Measurements from ENCODE around the gene ABCB6.
A peak's percentile ranks its signal among the peaks of the same experiment; 100 is the strongest.
"Not testable (repeated sequence)": the region's sequence is repeated elsewhere in the genome, so short reads cannot be mapped to it uniquely, and the experiment has no call there.

Gene ABCB6

GRCh38 chr2:219218732-219219701, at the start of gene ABCB6:
ABCB6 (minus strand) TSS chr2:219218958; CDS start chr2:219218673, 285 bp downstream.
- peak within 1 kb of the TSS; percentile 83 for H3K4me3 Mint-ChIP-seq
- ATAC-seq = peak; percentile 79
- no peaks in the 10 kb centered on the region for H3K9me3 Mint-ChIP-seq
- H3K4me1 Mint-ChIP-seq = peaks cover 18% of the 10 kb centered on the region
- H3K36me3 Mint-ChIP-seq (ENCODE audit: low read depth) = peaks cover 39% of the 10 kb centered on the region
- peak; percentile 89 for DNase-seq
- no peaks in the 10 kb centered on the region for H3K27me3 Mint-ChIP-seq
- peak within 1 kb of the TSS; percentile 81 for H3K27ac Mint-ChIP-seq

- Mint-ChIP-seq H3K27me3 (no peaks in the 10 kb centered on the region), H3K27ac (no peak overlapping the region), H3K9me3 (no peaks in the 10 kb centered on the region), H3K4me1 (peaks cover 8% of the 10 kb centered on the region), H3K36me3 (ENCODE audit: low read depth) (no peaks in the 10 kb centered on the region), H3K4me3 (no peak overlapping the region)
- ATAC-seq (no peak), DNase-seq (no peak)
These were observed 49.5 kb upstream of the ABCB6 start for GRCh38 chr2:219268294-219268693.

GRCh38 chr2:219266886-219267285, 48.1 kb upstream of the ABCB6 start:
- H3K4me3 Mint-ChIP-seq = no peak overlapping the region
- no peak overlapping the region for H3K27ac Mint-ChIP-seq
- no peaks in the 10 kb centered on the region for H3K36me3 Mint-ChIP-seq (ENCODE audit: low read depth)
- no peaks in the 10 kb centered on the region for H3K9me3 Mint-ChIP-seq
- ATAC-seq (no peak), DNase-seq (no peak)
- H3K27me3 Mint-ChIP-seq = no peaks in the 10 kb centered on the region
- no peaks in the 10 kb centered on the region for H3K4me1 Mint-ChIP-seq

GRCh38 chr2:219266232-219266631, 47.5 kb upstream of the ABCB6 start:
- peaks cover under 1% of the 10 kb centered on the region for H3K4me1 Mint-ChIP-seq
- no peaks in the 10 kb centered on the region for H3K27me3 Mint-ChIP-seq
- no peak overlapping the region for H3K4me3 Mint-ChIP-seq
- H3K9me3 Mint-ChIP-seq = no peaks in the 10 kb centered on the region
- H3K36me3 Mint-ChIP-seq (ENCODE audit: low read depth) = no peaks in the 10 kb centered on the region
- ATAC-seq = no peak
- no peak for DNase-seq
- H3K27ac Mint-ChIP-seq = no peak overlapping the region

DNA sequence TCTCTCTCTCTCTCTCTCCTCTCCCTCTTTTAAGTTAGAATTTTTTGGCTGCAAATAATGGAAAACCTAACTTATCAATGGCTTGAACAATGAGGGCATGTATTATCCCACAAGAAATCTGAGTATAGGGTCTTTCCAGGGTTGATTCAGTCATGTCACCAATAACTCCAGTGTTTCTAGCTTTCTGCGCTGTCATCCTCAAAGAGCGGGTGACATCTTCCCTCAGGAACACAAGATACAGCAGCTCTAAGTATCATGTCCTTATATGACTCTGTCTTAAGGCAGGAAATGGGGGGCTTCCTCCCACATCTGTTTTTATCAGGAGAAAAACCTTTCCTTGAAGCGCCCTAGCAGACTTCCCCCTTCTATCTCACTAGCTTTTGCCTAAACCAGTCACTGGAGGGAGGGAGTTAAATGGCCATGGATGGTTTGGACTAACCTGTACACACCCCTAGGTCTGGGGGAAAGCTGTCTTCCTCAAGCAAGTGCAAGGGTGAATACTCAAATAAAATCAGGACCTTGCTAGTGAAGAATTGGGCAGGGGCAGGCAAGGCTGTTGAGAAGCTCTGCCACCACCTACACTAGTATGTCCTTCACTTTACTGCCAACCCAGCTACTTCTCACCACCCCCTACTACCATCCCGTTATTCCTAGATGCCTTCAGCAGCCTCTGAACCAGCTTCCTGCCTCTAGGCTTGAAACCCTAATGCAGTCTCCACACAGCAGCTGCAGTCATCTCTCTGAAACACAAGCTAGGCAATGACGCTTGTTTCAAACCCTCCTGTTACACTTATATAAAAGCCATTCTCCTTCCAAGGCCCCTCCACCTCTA, 42.5 kb upstream of the ABCB6 start:
- ATAC-seq = peak; percentile 17
- DNase-seq = no peak
- H3K4me3 Mint-ChIP-seq = no peak overlapping the region
- no peaks in the 10 kb centered on the region for H3K36me3 Mint-ChIP-seq (ENCODE audit: low read depth)
- H3K4me1 Mint-ChIP-seq = peaks cover 11% of the 10 kb centered on the region
- H3K27ac Mint-ChIP-seq = no peak overlapping the region
- peaks cover 1% of the 10 kb centered on the region for H3K27me3 Mint-ChIP-seq
- no peaks in the 10 kb centered on the region for H3K9me3 Mint-ChIP-seq

- not testable (repeated sequence) for H3K27ac Mint-ChIP-seq; H3K4me3 Mint-ChIP-seq; H3K36me3 Mint-ChIP-seq (ENCODE audit: low read depth); DNase-seq; H3K27me3 Mint-ChIP-seq; ATAC-seq; H3K9me3 Mint-ChIP-seq
- H3K4me1 Mint-ChIP-seq = peaks cover 26% of the 10 kb centered on the region
These were observed 40.2 kb upstream of the ABCB6 start for GRCh38 chr2:219258942-219259341.

DNA sequence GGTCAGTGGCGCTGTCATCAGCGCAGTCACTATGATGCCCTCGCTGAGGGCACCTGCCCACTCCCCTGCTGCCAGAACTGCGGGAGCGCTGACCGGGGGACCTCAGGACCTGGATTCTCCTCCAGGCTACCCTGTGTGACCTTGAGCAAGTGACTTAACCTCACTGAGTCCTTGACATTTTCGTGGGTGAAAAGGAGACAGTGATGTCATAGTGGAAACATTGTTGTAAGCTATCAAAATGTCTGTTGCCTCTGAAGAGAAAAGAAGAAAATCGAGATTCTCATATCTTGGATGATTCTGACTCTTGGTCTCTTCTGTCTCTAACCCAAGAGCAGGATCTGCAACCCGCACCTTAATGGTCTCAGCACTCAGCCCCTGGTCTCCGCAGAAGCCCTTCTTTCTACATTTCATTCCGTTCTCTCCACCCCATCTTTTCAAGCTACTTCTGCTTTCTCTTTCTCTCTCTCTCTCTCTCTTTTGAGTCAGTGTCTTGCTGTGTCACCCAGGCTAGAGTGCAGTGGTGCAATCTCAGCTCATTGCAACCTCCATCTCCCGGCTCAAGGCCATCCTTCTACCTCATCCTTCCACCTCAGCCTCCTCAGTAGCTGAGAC, 35.9 kb upstream of the ABCB6 start:
- ATAC-seq (peak; percentile 58), DNase-seq (peak; percentile 33)
- H3K4me3 Mint-ChIP-seq = peak overlapping the region; percentile 87
- H3K9me3 Mint-ChIP-seq = no peaks in the 10 kb centered on the region
- H3K27ac Mint-ChIP-seq = peak overlapping the region; percentile 98
- H3K4me1 Mint-ChIP-seq = peaks cover 49% of the 10 kb centered on the region
- H3K27me3 Mint-ChIP-seq = no peaks in the 10 kb centered on the region
- peaks cover 36% of the 10 kb centered on the region for H3K36me3 Mint-ChIP-seq (ENCODE audit: low read depth)

- Mint-ChIP-seq H3K27ac (peak within 1 kb of the TSS; percentile 98), H3K4me1 (peaks cover 56% of the 10 kb centered on the region), H3K27me3 (no peaks in the 10 kb centered on the region), H3K36me3 (ENCODE audit: low read depth) (peaks cover 42% of the 10 kb centered on the region), H3K4me3 (peak within 1 kb of the TSS; percentile 87), H3K9me3 (no peaks in the 10 kb centered on the region)
- ATAC-seq = peak; percentile 56
- DNase-seq = peak; percentile 89
These were observed 35.2 kb upstream of the ABCB6 start, which contains the start of gene TUBA4A for GRCh38 chr2:219253753-219254589. TUBA4A (minus strand) TSS chr2:219253918; CDS start chr2:219253858, 60 bp downstream.

DNA sequence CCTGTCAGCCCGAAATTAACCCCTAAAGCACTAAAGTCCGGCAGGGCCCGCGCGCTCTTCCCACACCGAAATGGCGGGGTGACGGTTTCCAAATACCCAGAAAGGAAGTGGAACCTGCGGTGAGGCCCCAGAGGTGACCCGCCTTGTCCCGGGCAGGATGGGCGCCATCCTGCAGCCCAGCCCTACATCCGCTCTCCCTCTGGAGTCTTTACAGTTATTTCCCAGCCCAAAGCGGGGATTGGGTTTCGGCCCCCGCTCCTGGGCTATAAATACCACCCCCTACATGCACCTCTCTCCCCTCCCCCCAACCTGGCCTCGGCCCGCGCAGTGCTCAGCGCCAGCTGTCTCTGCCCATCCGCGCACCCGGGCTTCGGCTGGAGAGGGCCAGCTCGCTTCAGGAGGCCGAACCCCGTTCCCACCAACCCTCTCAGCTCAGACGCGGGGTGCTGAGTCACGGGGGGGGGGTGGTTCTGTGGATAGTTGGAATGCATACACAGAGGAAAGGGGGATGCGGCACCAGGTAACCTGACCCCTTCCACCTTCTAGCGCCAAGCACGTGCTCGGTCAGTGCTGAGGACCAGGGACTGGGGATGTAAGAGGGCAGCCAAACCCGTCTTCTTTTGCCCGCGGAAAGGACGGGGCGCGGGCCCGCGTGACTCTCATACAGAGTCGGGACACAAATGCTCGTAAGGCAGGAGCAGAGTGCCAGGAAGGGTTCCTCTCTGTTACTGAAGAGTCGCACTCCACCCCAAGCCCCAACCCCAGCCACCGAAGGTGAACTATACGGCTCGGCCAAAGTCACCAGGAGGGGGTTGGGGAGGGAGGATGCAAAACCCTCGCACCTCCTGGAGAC, 34.4 kb upstream of the ABCB6 start, which contains the start of gene TUBA4B:
TUBA4B (plus strand) TSS at position 344 of the 853 bp plus-strand sequence; CDS start at position 509, 165 bp downstream.
- no peaks in the 10 kb centered on the region for H3K27me3 Mint-ChIP-seq
- peak within 1 kb of the TSS; percentile 92 for H3K27ac Mint-ChIP-seq
- peak; percentile 4 for ATAC-seq
- peak within 1 kb of the TSS; percentile 87 for H3K4me3 Mint-ChIP-seq
- peaks cover 49% of the 10 kb centered on the region for H3K36me3 Mint-ChIP-seq (ENCODE audit: low read depth)
- no peaks in the 10 kb centered on the region for H3K9me3 Mint-ChIP-seq
- peaks cover 64% of the 10 kb centered on the region for H3K4me1 Mint-ChIP-seq
- DNase-seq = peak; percentile 58

GRCh38 chr2:219252570-219252899, 33.8 kb upstream of the ABCB6 start:
- ATAC-seq (no peak), DNase-seq (peak; percentile 43)
- peak overlapping the region; percentile 92 for H3K27ac Mint-ChIP-seq
- H3K4me1 Mint-ChIP-seq = peaks cover 69% of the 10 kb centered on the region
- no peaks in the 10 kb centered on the region for H3K9me3 Mint-ChIP-seq
- peaks cover 52% of the 10 kb centered on the region for H3K36me3 Mint-ChIP-seq (ENCODE audit: low read depth)
- no peaks in the 10 kb centered on the region for H3K27me3 Mint-ChIP-seq
- H3K4me3 Mint-ChIP-seq = peak overlapping the region; percentile 87

DNA sequence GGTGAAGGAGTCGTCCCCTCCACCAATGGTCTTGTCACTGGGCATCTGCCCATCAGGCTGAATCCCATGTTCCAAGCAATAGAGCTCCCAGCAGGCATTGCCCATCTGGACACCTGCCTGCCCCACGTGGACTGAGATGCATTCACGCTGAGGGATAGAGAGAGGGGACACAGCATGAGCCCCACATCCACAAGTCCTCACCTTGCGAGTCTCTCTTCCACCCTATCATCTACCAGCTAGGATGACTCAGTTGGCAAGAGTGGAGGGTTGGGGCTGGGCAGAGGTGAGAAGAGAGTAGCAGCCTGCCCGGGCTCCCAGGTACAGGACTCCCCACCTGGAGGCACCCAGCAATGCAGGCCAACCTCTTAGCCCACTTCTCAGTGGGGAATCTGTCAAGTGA, 33.3 kb upstream of the ABCB6 start:
- Mint-ChIP-seq H3K27me3 (no peaks in the 10 kb centered on the region), H3K4me3 (peak overlapping the region; percentile 87), H3K27ac (peak overlapping the region; percentile 92), H3K36me3 (ENCODE audit: low read depth) (peaks cover 55% of the 10 kb centered on the region), H3K9me3 (no peaks in the 10 kb centered on the region), H3K4me1 (peaks cover 74% of the 10 kb centered on the region)
- DNase-seq = peak; percentile 29
- ATAC-seq = no peak

- H3K36me3 Mint-ChIP-seq (ENCODE audit: low read depth) = peaks cover 59% of the 10 kb centered on the region
- H3K27me3 Mint-ChIP-seq = no peaks in the 10 kb centered on the region
- DNase-seq (no peak), ATAC-seq (no peak)
- H3K27ac Mint-ChIP-seq = peak overlapping the region; percentile 92
- no peaks in the 10 kb centered on the region for H3K9me3 Mint-ChIP-seq
- H3K4me3 Mint-ChIP-seq = peak overlapping the region; percentile 87
- peaks cover 78% of the 10 kb centered on the region for H3K4me1 Mint-ChIP-seq
These were observed 32.9 kb upstream of the ABCB6 start for GRCh38 chr2:219251656-219252055.
